ENCODE data around the gene PPIH.
"Not testable (repeated sequence)": the region's sequence is repeated elsewhere in the genome, so short reads cannot be mapped to it uniquely, and the experiment has no call there.

PPIH gene

DNA sequence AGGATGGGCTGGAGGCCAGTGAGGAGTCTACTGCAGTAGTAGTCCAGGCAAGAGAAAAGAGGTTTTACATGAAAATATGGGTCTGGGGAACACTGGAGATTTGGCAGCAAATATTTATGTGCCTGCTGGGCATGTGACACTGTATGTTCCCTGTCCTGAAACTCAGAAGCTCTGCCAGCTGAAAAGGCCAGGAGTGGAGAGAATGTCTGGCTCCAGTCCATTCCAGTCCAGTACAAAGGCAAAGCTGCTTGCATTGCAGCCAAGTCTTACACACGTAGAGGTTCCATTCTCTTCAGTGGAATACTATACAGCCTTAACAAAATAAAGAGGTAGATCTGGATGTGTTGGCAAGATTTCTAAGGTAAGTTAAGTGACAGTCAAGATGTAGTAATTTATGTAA, 16.5 kb downstream of the PPIH start:
- H3K36me3 Mint-ChIP-seq = peaks cover 33% of the 10 kb centered on the region
- H3K9me3 Mint-ChIP-seq = no peaks in the 10 kb centered on the region
- no peak overlapping the region for H3K27ac Mint-ChIP-seq
- DNase-seq = no peak
- no peak overlapping the region for H3K4me3 Mint-ChIP-seq
- H3K27me3 Mint-ChIP-seq = no peaks in the 10 kb centered on the region
- CTCF ChIA-PET = no interaction called here
- no peaks in the 10 kb centered on the region for H3K4me1 Mint-ChIP-seq

- no peak for DNase-seq
- Mint-ChIP-seq H3K4me1 (peaks cover 5% of the 10 kb centered on the region), H3K4me3 (no peak overlapping the region), H3K27ac (no peak overlapping the region), H3K27me3 (no peaks in the 10 kb centered on the region), H3K36me3 (peaks cover 28% of the 10 kb centered on the region), H3K9me3 (no peaks in the 10 kb centered on the region)
- CTCF ChIA-PET = no interaction called here
Measured at GRCh38 chr1:42675467-42675866, 17.2 kb downstream of the PPIH start.

GRCh38 chr1:42676534-42677087, 18.4 kb downstream of the PPIH start:
- no peaks in the 10 kb centered on the region for H3K9me3 Mint-ChIP-seq
- no peak for DNase-seq
- H3K4me1 Mint-ChIP-seq = peaks cover 17% of the 10 kb centered on the region
- CTCF ChIA-PET = interaction anchor here (0.6 to 1.0 kb wide), 2 partner anchors 71 to 1104 kb away, joined by 3 read pairs; no protein-coding TSS in a partner anchor
- peaks cover 24% of the 10 kb centered on the region for H3K36me3 Mint-ChIP-seq
- H3K27me3 Mint-ChIP-seq = no peaks in the 10 kb centered on the region
- H3K27ac Mint-ChIP-seq = no peak overlapping the region
- no peak overlapping the region for H3K4me3 Mint-ChIP-seq

DNA sequence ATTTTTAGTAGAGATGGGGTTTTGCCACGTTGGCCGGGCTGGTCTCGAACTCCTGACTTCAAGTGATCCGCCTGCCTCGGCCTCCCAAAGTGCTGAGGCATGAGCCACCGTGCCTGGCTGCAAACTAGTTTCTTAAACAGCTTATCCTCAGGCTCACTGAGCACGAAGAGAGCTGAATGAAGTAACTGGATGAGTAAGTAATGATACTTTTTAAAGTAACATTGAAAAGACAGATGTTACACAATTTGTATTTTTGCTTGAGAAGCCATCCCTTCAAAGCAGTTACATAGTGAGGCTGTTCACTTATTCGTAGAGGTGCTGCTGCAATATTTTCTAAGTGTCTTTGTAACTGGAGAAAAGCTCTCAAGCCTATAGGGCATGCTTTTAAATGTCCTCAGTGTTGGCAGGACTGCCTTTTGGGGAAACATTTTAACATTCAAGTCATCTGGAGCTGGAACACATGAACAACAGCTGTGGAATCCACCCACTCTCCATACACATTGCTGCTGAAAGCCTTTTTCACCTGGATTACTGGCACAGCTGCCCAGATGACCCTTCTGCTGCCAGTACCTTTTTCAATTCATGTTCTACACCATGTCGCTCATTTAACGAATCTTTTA, 21.3 kb downstream of the PPIH start:
- no peaks in the 10 kb centered on the region for H3K9me3 Mint-ChIP-seq
- DNase-seq = no peak
- peaks cover 3% of the 10 kb centered on the region for H3K27me3 Mint-ChIP-seq
- H3K4me3 Mint-ChIP-seq = no peak overlapping the region
- CTCF ChIA-PET = interaction anchor here (0.6 to 1.1 kb wide), 2 partner anchors 16 to 87 kb away, joined by 3 read pairs; no protein-coding TSS in a partner anchor
- peaks cover 25% of the 10 kb centered on the region for H3K36me3 Mint-ChIP-seq
- no peak overlapping the region for H3K27ac Mint-ChIP-seq
- H3K4me1 Mint-ChIP-seq = peaks cover 29% of the 10 kb centered on the region

DNA sequence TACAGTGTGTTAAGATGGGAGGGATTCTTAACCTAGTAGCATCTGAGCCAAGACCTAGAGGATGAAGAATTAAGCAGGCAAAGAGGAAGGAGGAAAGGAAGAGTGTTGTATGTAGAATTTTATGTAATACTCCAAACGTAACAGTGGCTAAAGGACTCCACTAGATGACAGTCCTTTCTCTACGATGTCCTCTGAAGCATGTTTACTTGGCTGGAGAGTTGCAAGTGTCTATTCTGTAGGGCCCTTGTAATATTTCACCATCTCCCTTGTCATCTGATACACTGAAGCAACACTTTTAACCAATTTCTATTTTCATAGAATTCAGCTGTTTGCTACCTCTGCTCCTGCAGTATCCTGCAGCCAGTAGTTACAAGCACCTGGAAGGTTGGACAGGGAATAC, 21.8 kb downstream of the PPIH start:
- CTCF ChIA-PET = interaction anchor here (0.6 to 1.2 kb wide), 3 partner anchors 16 to 86 kb away, joined by 3 read pairs; no protein-coding TSS in a partner anchor
- H3K4me3 Mint-ChIP-seq = peak overlapping the region; percentile 96
- H3K27ac Mint-ChIP-seq = no peak overlapping the region
- no peak for DNase-seq
- no peaks in the 10 kb centered on the region for H3K9me3 Mint-ChIP-seq
- peaks cover 35% of the 10 kb centered on the region for H3K4me1 Mint-ChIP-seq
- H3K27me3 Mint-ChIP-seq = peaks cover 3% of the 10 kb centered on the region
- peaks cover 31% of the 10 kb centered on the region for H3K36me3 Mint-ChIP-seq

GRCh38 chr1:42680921-42681683, 22.9 kb downstream of the PPIH start:
- Mint-ChIP-seq H3K4me3 (peak overlapping the region; percentile 96), H3K9me3 (no peaks in the 10 kb centered on the region), H3K4me1 (peaks cover 45% of the 10 kb centered on the region), H3K27me3 (peaks cover 3% of the 10 kb centered on the region), H3K36me3 (peaks cover 29% of the 10 kb centered on the region), H3K27ac (peak overlapping the region; percentile 98)
- DNase-seq = peak; percentile 27
- CTCF ChIA-PET = interaction anchor here (1.2 kb wide), 2 partner anchors 23 to 85 kb away, joined by 3 read pairs; no protein-coding TSS in a partner anchor

GRCh38 chr1:42681741-42682483, 23.7 kb downstream of the PPIH start, which contains the start of gene YBX1:
Gene YBX1 (plus strand): TSS chr1:42682418. CDS start chr1:42682566, 148 bp downstream.
- Mint-ChIP-seq H3K4me3 (peak within 1 kb of the TSS; percentile 96), H3K36me3 (peaks cover 31% of the 10 kb centered on the region), H3K9me3 (no peaks in the 10 kb centered on the region), H3K27me3 (peaks cover 3% of the 10 kb centered on the region), H3K27ac (peak within 1 kb of the TSS; percentile 98), H3K4me1 (peaks cover 53% of the 10 kb centered on the region)
- DNase-seq = peak; percentile 96
- CTCF ChIA-PET = interaction anchor here (1.0 to 1.6 kb wide), 3 partner anchors 24 to 104 kb away, joined by 3 to 4 read pairs (median 4); partner anchors contain the start of gene PPIH

- peak overlapping the region; percentile 98 for H3K27ac Mint-ChIP-seq
- H3K4me3 Mint-ChIP-seq = peak overlapping the region; percentile 96
- not testable (repeated sequence) for H3K9me3 Mint-ChIP-seq, DNase-seq, H3K27me3 Mint-ChIP-seq
- H3K4me1 Mint-ChIP-seq = peaks cover 58% of the 10 kb centered on the region
- H3K36me3 Mint-ChIP-seq = peaks cover 33% of the 10 kb centered on the region
- CTCF ChIA-PET = interaction anchor here (1.0 to 1.6 kb wide), 3 partner anchors 12 to 104 kb away, joined by 3 to 4 read pairs (median 4); partner anchors contain the start of gene PPIH
Measured at GRCh38 chr1:42682484-42682738, 24.2 kb downstream of the PPIH start.

- Mint-ChIP-seq H3K27ac (peak overlapping the region; percentile 95), H3K4me3 (peak overlapping the region; percentile 95), H3K9me3 (no peaks in the 10 kb centered on the region), H3K27me3 (peaks cover 3% of the 10 kb centered on the region), H3K4me1 (peaks cover 64% of the 10 kb centered on the region), H3K36me3 (peaks cover 38% of the 10 kb centered on the region)
- CTCF ChIA-PET = interaction anchor here (1.0 to 1.6 kb wide), 3 partner anchors 11 to 105 kb away, joined by 3 to 4 read pairs (median 4); partner anchors contain the start of gene PPIH
- DNase-seq = peak; percentile 75
Measured at GRCh38 chr1:42682739-42683531, 24.7 kb downstream of the PPIH start.

GRCh38 chr1:42684139-42684538, 25.9 kb downstream of the PPIH start:
- Mint-ChIP-seq H3K9me3 (no peaks in the 10 kb centered on the region), H3K36me3 (peaks cover 39% of the 10 kb centered on the region), H3K4me3 (peak overlapping the region; percentile 95), H3K4me1 (peaks cover 74% of the 10 kb centered on the region), H3K27me3 (peaks cover 3% of the 10 kb centered on the region), H3K27ac (peak overlapping the region; percentile 53)
- DNase-seq = peak; percentile 23
- CTCF ChIA-PET = no interaction called here

- no peak for DNase-seq
- H3K9me3 Mint-ChIP-seq = no peaks in the 10 kb centered on the region
- H3K4me3 Mint-ChIP-seq = no peak overlapping the region
- CTCF ChIA-PET = no interaction called here
- peaks cover 80% of the 10 kb centered on the region for H3K4me1 Mint-ChIP-seq
- H3K36me3 Mint-ChIP-seq = peaks cover 39% of the 10 kb centered on the region
- peaks cover 3% of the 10 kb centered on the region for H3K27me3 Mint-ChIP-seq
- no peak overlapping the region for H3K27ac Mint-ChIP-seq
Measured at GRCh38 chr1:42686418-42686817, 28.2 kb downstream of the PPIH start.

DNA sequence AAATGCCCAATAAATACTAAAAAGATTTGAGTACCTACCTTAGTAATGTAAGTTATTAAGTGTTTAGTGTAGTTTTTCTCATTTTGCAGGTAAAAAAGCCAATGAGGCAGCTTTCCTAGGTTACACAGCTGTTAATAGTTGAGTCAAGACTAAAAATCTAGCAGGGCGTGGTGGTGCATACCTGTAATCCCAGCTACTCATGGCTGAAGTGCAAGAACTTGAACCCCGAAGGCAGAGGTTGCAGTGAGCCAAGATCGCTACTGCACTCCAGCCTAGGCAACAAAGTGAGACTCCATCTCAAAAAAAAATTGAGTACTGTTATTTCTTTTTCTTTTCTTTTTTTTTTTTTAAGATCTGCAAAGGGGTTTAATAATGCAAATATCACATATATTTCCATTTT, 31.7 kb downstream of the PPIH start:
- Mint-ChIP-seq H3K4me3 (no peak overlapping the region), H3K4me1 (peaks cover 82% of the 10 kb centered on the region), H3K36me3 (peaks cover 38% of the 10 kb centered on the region), H3K9me3 (no peaks in the 10 kb centered on the region), H3K27ac (no peak overlapping the region), H3K27me3 (no peaks in the 10 kb centered on the region)
- CTCF ChIA-PET = interaction anchor here (0.6 to 1.1 kb wide), 2 partner anchors 76 to 109 kb away, joined by 3 to 4 read pairs; no protein-coding TSS in a partner anchor
- DNase-seq = no peak

DNA sequence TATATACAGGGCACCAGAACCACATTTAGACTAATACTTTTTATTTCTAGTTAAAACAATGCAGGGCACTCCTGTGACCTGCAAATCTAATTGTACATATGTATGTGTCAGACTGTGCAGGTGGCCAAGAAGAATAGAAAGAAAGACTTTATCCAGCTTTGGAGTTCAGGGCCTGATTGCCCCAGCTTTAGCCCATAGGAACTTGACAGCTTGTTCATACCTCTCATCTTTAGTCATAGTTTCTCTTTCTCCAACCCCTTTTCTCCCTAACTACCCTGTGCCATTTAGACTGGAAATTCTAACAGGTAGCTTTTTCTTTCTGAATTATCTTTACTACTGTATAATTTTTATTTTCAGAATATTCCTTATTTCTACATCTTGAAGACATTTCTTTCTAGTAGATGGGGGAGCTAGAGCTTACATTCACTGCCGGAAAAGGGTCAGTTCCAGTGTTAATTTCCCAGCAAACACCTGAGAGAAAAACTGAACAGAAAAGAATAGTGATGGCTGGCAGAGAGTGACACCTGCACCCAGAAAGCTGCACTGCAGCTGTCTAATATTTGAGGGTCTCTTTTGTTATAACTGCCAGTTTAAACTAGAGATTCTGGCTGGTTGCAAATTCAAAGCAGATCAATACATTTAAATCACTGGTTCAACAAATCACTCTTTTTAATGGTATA, 32.4 kb downstream of the PPIH start:
- Mint-ChIP-seq H3K27ac (no peak overlapping the region), H3K36me3 (peaks cover 39% of the 10 kb centered on the region), H3K9me3 (no peaks in the 10 kb centered on the region), H3K27me3 (no peaks in the 10 kb centered on the region), H3K4me3 (no peak overlapping the region), H3K4me1 (peaks cover 79% of the 10 kb centered on the region)
- DNase-seq = no peak
- CTCF ChIA-PET = interaction anchor here (0.8 to 1.3 kb wide), 3 partner anchors 110 to 346 kb away, joined by 3 to 5 read pairs (median 4); no protein-coding TSS in a partner anchor
